Astrocyte (in vitro differentiated cells and primary cell): Measurements from ENCODE around the gene RIOK2.

Experiments used
- EZH2 ChIP-seq: IDR thresholded peaks from 2 replicates; pipeline ENCODE4 v1.6.1; 2012; ENCODE audit warnings: mild to moderate bottlenecking, low read length, inconsistent platforms; ENCODE audit not compliant: insufficient read depth
- TF ChIP-seq, protein P1 (sequence below): IDR thresholded peaks from 2 replicates; pipeline ENCODE4 v1.5.1; 2011; ENCODE audit warnings: low read depth, mild to moderate bottlenecking, inconsistent platforms, low read length, moderate library complexity; ENCODE audit not compliant: insufficient read depth

DNA sequence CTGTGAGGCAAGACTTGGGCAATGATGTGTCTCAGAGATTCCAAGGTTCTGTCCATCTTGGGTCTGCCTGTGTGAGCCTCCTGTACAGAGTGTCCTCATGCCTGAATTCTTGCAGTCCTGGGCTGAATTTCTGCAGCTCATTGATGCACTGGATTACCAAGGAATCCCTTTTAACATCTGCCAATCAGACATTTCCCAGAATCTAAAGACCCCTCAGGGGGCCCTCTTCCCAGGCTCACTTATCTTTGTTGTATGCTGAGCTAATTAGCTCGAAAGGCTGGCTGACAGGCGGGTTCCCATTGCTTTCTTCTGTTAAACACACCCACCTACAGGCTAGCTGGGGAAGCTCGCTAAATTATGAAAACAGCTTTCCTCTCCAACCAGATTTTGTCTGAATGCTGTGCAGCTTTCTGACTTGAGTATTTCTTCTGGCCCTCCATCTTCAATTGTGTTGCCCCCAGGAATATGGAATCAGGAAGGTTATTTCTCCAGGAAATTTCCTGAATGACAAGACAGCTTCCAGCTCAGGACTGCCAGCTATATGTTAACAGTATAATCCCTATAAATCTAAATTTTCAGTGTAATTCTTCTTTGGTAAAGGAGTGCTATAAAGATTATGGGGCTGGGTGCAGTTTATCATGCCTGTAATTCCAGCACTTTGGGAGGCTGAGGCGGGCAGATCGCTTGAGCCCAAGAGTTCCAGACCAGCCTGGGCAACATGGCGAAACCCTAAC is 40.4 kb downstream of the RIOK2 start, which contains the start of gene LIX1:
- no peak for TF ChIP-seq EZH2
- TF ChIP-seq, protein P1, sequence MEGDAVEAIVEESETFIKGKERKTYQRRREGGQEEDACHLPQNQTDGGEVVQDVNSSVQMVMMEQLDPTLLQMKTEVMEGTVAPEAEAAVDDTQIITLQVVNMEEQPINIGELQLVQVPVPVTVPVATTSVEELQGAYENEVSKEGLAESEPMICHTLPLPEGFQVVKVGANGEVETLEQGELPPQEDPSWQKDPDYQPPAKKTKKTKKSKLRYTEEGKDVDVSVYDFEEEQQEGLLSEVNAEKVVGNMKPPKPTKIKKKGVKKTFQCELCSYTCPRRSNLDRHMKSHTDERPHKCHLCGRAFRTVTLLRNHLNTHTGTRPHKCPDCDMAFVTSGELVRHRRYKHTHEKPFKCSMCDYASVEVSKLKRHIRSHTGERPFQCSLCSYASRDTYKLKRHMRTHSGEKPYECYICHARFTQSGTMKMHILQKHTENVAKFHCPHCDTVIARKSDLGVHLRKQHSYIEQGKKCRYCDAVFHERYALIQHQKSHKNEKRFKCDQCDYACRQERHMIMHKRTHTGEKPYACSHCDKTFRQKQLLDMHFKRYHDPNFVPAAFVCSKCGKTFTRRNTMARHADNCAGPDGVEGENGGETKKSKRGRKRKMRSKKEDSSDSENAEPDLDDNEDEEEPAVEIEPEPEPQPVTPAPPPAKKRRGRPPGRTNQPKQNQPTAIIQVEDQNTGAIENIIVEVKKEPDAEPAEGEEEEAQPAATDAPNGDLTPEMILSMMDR = peak; percentile 47
